NCI-H345 treated with DMSO at 0.1 percent for 48 hours (cell line): Measurements from ENCODE around the gene BTF3L4.
"Not testable (repeated sequence)": the region's sequence is repeated elsewhere in the genome, so short reads cannot be mapped to it uniquely, and the experiment has no call there.

Experiments
- DNase-seq: peaks from one replicate; lab custom pipeline; 2025; ENCODE audit not compliant: unreplicated experiment; lab: John Stamatoyannopoulos, UW

The BTF3L4 gene

GRCh38 chr1:52055066-52055865, 829 bp upstream of the BTF3L4 start, which contains the start of gene TXNDC12:
TXNDC12 (minus strand) TSS chr1:52055191; CDS start chr1:52055096, 95 bp downstream.
- DNase-seq = peak; percentile 84

- no peak for DNase-seq
Observed at GRCh38 chr1:52055866-52056162, 281 bp upstream of the BTF3L4 start.

- no peak for DNase-seq
Observed at GRCh38 chr1:52056937-52057231, 789 bp downstream of the BTF3L4 start.

GRCh38 chr1:52057255-52057654, 1.2 kb downstream of the BTF3L4 start:
- DNase-seq = no peak

- DNase-seq = no peak
Observed at GRCh38 chr1:52057876-52058415, 1.9 kb downstream of the BTF3L4 start.

GRCh38 chr1:52059321-52059720, 3.2 kb downstream of the BTF3L4 start:
- no peak for DNase-seq

- no peak for DNase-seq
Observed at GRCh38 chr1:52059888-52060287, 3.8 kb downstream of the BTF3L4 start.

GRCh38 chr1:52060822-52061221, 4.7 kb downstream of the BTF3L4 start:
- no peak for DNase-seq

GRCh38 chr1:52063192-52063591, 7.1 kb downstream of the BTF3L4 start:
- no peak for DNase-seq

- no peak for DNase-seq
Observed at GRCh38 chr1:52070704-52071103, 14.6 kb downstream of the BTF3L4 start.

GRCh38 chr1:52072291-52072690, 16.2 kb downstream of the BTF3L4 start:
- DNase-seq = no peak

- not testable (repeated sequence) for DNase-seq
Observed at GRCh38 chr1:52077277-52077676, 21.2 kb downstream of the BTF3L4 start.

- DNase-seq = no peak
Observed at GRCh38 chr1:52080014-52080415, 23.9 kb downstream of the BTF3L4 start.

GRCh38 chr1:52087892-52088291, 31.8 kb downstream of the BTF3L4 start:
- DNase-seq = not testable (repeated sequence)

- DNase-seq = not testable (repeated sequence)
Observed at GRCh38 chr1:52094300-52094699, 38.2 kb downstream of the BTF3L4 start.

- no peak for DNase-seq
Observed at GRCh38 chr1:52096216-52096615, 40.1 kb downstream of the BTF3L4 start.

GRCh38 chr1:52098139-52098871, 42.2 kb downstream of the BTF3L4 start:
- DNase-seq = peak; percentile 43

- no peak for DNase-seq
Observed at GRCh38 chr1:52102336-52103013, 46.4 kb downstream of the BTF3L4 start.

GRCh38 chr1:52111492-52111891, 55.4 kb downstream of the BTF3L4 start:
- no peak for DNase-seq

- no peak for DNase-seq
Observed at GRCh38 chr1:52112489-52112888, 56.4 kb downstream of the BTF3L4 start.

- DNase-seq = no peak
Observed at GRCh38 chr1:52119301-52120079, 63.4 kb downstream of the BTF3L4 start.
